K562 (cell line): ENCODE measurements around the gene MTG1. TPM values are rescaled to one million over a fixed set of nuclear protein-coding genes. Genes with fewer than 3 reads are reported as not detected.

Experiments used
- ATAC-seq: fragments of 200-7000 bp; cut with Tn5 transposase; 3 replicates; pipeline ENCODE4 v1.9.1; 2020; ENCODE audit warnings: moderate library complexity
- BruUV-seq: library from RNA; stranded (reverse); fragments of 400-500 nt; replicated peaks from 2 replicates; lab custom pipeline; 2021; lab: Mats Ljungman, UMichigan
- CTCF ChIA-PET: fragments of 300-600 bp; formaldehyde crosslinking; extraction: SDS; loops from one replicate; lab custom pipeline; 2021; ENCODE audit warnings: low intra/inter-chr PET ratio; lab: Yijun Ruan, JAX
- POLR2A ChIA-PET: fragments of 300-600, 350-650 bp; sonication (Branson Sonifier 250); formaldehyde crosslinking; extraction: SDS; loops from one replicate; lab custom pipeline; 2021; ENCODE audit warnings: antibody characterized with exemption, inconsistent platforms; lab: Yijun Ruan, JAX
- DNase-seq, 4 experiments: peaks; one replicate each; pipeline versions ENCODE4 v3.0.0 to v3.0.0-alpha.2; 2011 to 2018; ENCODE audit warnings: low spot score in 3 of 4, mixed read lengths in 3 of 4; ENCODE audit errors: extremely low read depth in 1 of 4
- FAIRE-seq: peaks from 2 replicates; lab custom pipeline; 2011; peaks lifted over from hg19 to GRCh38; lab: Jason Lieb, UNC
- H2AFZ ChIP-seq: 2 replicates; pipeline ENCODE4 v1.6.0; 2011; ENCODE audit warnings: low read depth, low read length, control low read depth, inconsistent platforms
- H3K27ac ChIP-seq: fragments of 200-600 bp; 3 replicates; pipeline ENCODE4 v1.8.0; 2011; ENCODE audit warnings: low read depth, mild to moderate bottlenecking, control low read depth, inconsistent platforms, low read length, moderate library complexity, mixed read lengths; ENCODE audit errors: extremely low read depth
- H3K27me3 ChIP-seq, 2 experiments: fragments of 300-600 bp in 1 of 2; 2 replicates in 1 of 2; 3 replicates in 1 of 2; pipeline versions ENCODE4 v1.6.0 to v1.8.0; 2011; ENCODE audit warnings: inconsistent platforms in 2 of 2, low read length in 2 of 2, mild to moderate bottlenecking in 1 of 2, mixed read lengths in 1 of 2, moderate library complexity in 1 of 2; ENCODE audit not compliant: control insufficient read depth in 2 of 2, insufficient read depth in 2 of 2
- H3K36me3 ChIP-seq: fragments of 300-600 bp; 3 replicates; pipeline ENCODE4 v1.8.0; 2011; ENCODE audit warnings: mild to moderate bottlenecking, low read length, inconsistent platforms; ENCODE audit not compliant: control insufficient read depth, insufficient read depth
- H3K4me1 ChIP-seq, 2 experiments: fragments of 200-600 bp in 1 of 2; replicated peaks in 1 of 2; 2 replicates in 1 of 2; 3 replicates in 1 of 2; pipeline versions ENCODE4 v1.5.1 to v1.8.0; 2011; ENCODE audit warnings: inconsistent platforms in 2 of 2, low read length in 2 of 2, mild to moderate bottlenecking in 1 of 2, mixed read lengths in 1 of 2, moderate library complexity in 1 of 2; ENCODE audit not compliant: control insufficient read depth in 2 of 2, insufficient read depth in 2 of 2
- H3K4me2 ChIP-seq: 2 replicates; pipeline ENCODE4 v1.6.1; 2011; ENCODE audit warnings: low read length, control low read depth, inconsistent platforms, mixed read lengths; ENCODE audit not compliant: insufficient read depth
- H3K4me3 ChIP-seq: fragments of 200-600 bp; sonication (generic), shearing (Covaris generic); 2 replicates; pipeline ENCODE4 v1.5.1; 2016; ENCODE audit warnings: control low read depth, inconsistent platforms
- H3K79me2 ChIP-seq: fragments of 200-600 bp; 3 replicates; pipeline ENCODE4 v1.8.0; 2011; ENCODE audit warnings: low read length, inconsistent platforms; ENCODE audit not compliant: control insufficient read depth, insufficient read depth
- H3K9ac ChIP-seq, 2 experiments: 2 replicates each; pipeline versions ENCODE4 v1.6.0 to v1.6.1; 2011; ENCODE audit warnings: low read depth in 2 of 2, low read length in 2 of 2, control low read depth in 1 of 2, inconsistent platforms in 1 of 2, mild to moderate bottlenecking in 1 of 2, mixed read lengths in 1 of 2; ENCODE audit not compliant: insufficient read depth in 1 of 2
- H3K9me1 ChIP-seq: one replicate; pipeline ENCODE4 v1.6.0; 2011; ENCODE audit warnings: inconsistent platforms, mild to moderate bottlenecking, low read length, moderate library complexity; ENCODE audit not compliant: control insufficient read depth, insufficient read depth
- H3K9me3 ChIP-seq: replicated peaks from 2 replicates; pipeline ENCODE4 v1.5.1; 2011; ENCODE audit warnings: low read depth, low read length, inconsistent platforms; ENCODE audit not compliant: control insufficient read depth, insufficient read depth
- H4K20me1 ChIP-seq: replicated peaks from 2 replicates; pipeline ENCODE4 v1.6.1; 2011; ENCODE audit warnings: low read length, inconsistent platforms, mixed read lengths; ENCODE audit not compliant: control insufficient read depth, insufficient read depth
- CBX1 ChIP-seq: sonication (generic); IDR thresholded peaks from 2 replicates; pipeline ENCODE4 v1.6.1; 2016; ENCODE audit warnings: antibody characterized with exemption, low read depth, mild to moderate bottlenecking
- CLOCK ChIP-seq: fragments of 250-450 bp; sonication (Bioruptor Pico); IDR thresholded peaks from 2 replicates; pipeline ENCODE4 v1.4.0; 2020; ENCODE audit warnings: mild to moderate bottlenecking, moderate library complexity, borderline replicate concordance
- HES1 ChIP-seq: fragments of 450-650 bp; IDR thresholded peaks from 2 replicates; pipeline ENCODE4 v1.6.1; 2016; ENCODE audit warnings: low read depth, mild to moderate bottlenecking, moderate library complexity
- POLR2G ChIP-seq: fragments of 200-400 bp; formaldehyde crosslinking; IDR thresholded peaks from 2 replicates; pipeline ENCODE4 v1.6.1; 2017; ENCODE audit warnings: low read depth, mild to moderate bottlenecking, antibody characterized with exemption, low read length, moderate library complexity
- SMC3 ChIP-seq: conservative IDR thresholded peaks from 2 replicates; pipeline ENCODE4 v1.6.1; 2011; ENCODE audit warnings: low read depth, low read length, improper control_type of control experiment; ENCODE audit not compliant: insufficient read depth
- TRIM28 ChIP-seq: fragments of 450-650 bp; IDR thresholded peaks from 2 replicates; pipeline ENCODE4 v1.6.1; 2017
- ZNF212 ChIP-seq: fragments of 450-650 bp; formaldehyde crosslinking; IDR thresholded peaks from 2 replicates; pipeline ENCODE4 v1.4.0; 2020; ENCODE audit warnings: mild to moderate bottlenecking
- ZNF583 ChIP-seq: fragments of 250-450 bp; sonication (Bioruptor Pico); IDR thresholded peaks from 2 replicates; pipeline ENCODE4 v1.4.0; 2020
- ZZZ3 ChIP-seq: fragments of 450-650 bp; IDR thresholded peaks from 2 replicates; pipeline ENCODE4 v1.6.1; 2016; ENCODE audit warnings: antibody characterized with exemption, mild to moderate bottlenecking, moderate library complexity
- WGBS: fragments of 100-300 bp; shearing (Covaris generic); methylation state at CpG from one replicate; pipeline ENCODE4 v1.1.6; 2016; ENCODE audit warnings: low coverage, mixed read lengths; ENCODE audit not compliant: insufficient coverage; ENCODE audit errors: missing lambda C conversion rate; 5-methylcytosine and 5-hydroxymethylcytosine counted together
- in situ Hi-C: fragments of 300-500 bp; cut with MboI; formaldehyde crosslinking; loops from 4 replicates; pipeline ENCODE4 v1.15.0; 2018; ENCODE audit warnings: inconsistent platforms, mixed read lengths
- intact Hi-C: fragments of 100-400 bp; cut with micrococcal nuclease; formaldehyde crosslinking; loops from 2 replicates; pipeline ENCODE4 v1.14.2; 2022
- polyA plus RNA-seq, 8 experiments: library from polyadenylated mRNA; depleted of rRNA in 4 of 8; stranded (reverse) in 5 of 8; unstranded in 3 of 8; fragments of >200 nt; fragmentation: Nextera tagmentation in 2 of 8; fragmentation: Illumina TruSeq in 1 of 8; extraction: Ambion mirVana in 2 of 8; extraction: Trizol in 1 of 8; gene quantifications; 2 replicates each; pipeline versions ENCODE4 v1.2.1 to v1.2.3, GENCODE V29; 2011 to 2014; ENCODE audit warnings: inconsistent platforms in 1 of 8, missing spikeins in 1 of 8
- total RNA-seq, 7 experiments: library from RNA; depleted of rRNA in 6 of 7; stranded (reverse); fragments of >200 nt in 6 of 7; fragmentation: Illumina TruSeq in 2 of 7; extraction: Trizol in 2 of 7; gene quantifications; 2 replicates each; pipeline versions ENCODE4 v1.2.1 to v1.2.3, GENCODE V29; 2011 to 2021; ENCODE audit warnings: low replicate concordance in 1 of 7
- TF ChIP-seq, protein P1 (sequence below): sonication (generic); formaldehyde crosslinking; IDR thresholded peaks from 2 replicates; pipeline ENCODE4 v1.8.1; 2023; ENCODE audit warnings: mild to moderate bottlenecking, missing genetic modification reagents
- TF ChIP-seq, protein P2 (sequence below): fragments of 450-650 bp; IDR thresholded peaks from 2 replicates; pipeline ENCODE4 v1.6.1; 2016; ENCODE audit warnings: borderline replicate concordance
- TF ChIP-seq, protein P3 (sequence below), 2 experiments: fragments of 450-650 bp in 1 of 2; sonication (generic) in 1 of 2; formaldehyde crosslinking; conservative IDR thresholded peaks; 2 replicates each; pipeline versions ENCODE4 v1.4.0 to v1.8.1; 2020 to 2022; ENCODE audit warnings: mild to moderate bottlenecking in 1 of 2, missing genetic modification reagents in 1 of 2

MTG1 gene
- total and polyA plus RNA-seq, 9 of the 15 experiments (the other 6 are each of a cell fraction or from before 2014, with no cell fraction given) = 2.8 to 28.2 (median 15.4) TPM

DNA sequence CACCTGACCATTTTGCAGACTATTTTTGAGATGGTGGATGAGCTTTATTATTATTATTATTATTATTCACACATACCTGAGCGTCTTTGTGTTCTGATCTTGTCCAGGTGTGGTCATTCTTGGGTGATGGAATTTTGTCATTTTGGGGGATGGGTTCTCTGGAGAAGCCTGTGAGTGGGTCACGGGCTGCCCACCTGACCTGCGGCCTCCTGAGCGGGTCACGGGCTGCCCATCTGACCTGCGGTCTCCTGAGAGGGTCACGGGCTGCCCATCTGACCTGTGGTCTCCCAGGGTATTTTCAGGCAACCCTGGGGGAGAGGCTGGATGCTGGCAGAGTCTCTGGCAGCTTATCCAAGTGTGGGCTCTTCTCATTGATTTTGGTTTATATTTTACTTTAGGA lies 67.1 kb downstream of the MTG1 start (continued):
- no peak for TF ChIP-seq ZNF212 (CRISPR knock-in tag)
- no peak for TF ChIP-seq CBX1
- no peak for TF ChIP-seq HES1
- TF ChIP-seq SMC3 = no peak
- TF ChIP-seq POLR2G = no peak
- TF ChIP-seq TRIM28 = no peak
- TF ChIP-seq ZZZ3 = no peak

DNA sequence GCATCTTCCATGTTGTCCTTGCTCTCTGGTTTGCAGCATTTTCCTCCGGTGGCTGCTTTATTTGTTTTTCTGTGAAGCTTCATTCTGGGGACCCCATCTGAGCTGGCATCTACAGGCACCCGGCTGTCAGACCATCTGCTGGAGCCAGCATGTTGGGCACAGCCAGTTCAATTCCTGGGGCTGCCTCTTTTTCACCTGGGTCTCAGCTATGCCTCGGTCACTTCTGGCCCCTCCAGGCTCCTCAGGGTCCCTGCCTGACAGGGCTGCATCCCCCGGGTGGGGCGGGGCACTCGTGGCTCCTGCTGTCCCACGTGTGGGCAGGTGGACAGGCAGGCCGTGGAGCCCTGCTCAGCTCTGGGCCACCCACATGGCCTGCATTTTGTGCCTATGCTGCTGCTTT lies 67.9 kb downstream of the MTG1 start:
- H2AFZ ChIP-seq = no peak overlapping the region
- H3K9me1 ChIP-seq = no peaks in the 10 kb centered on the region
- no peak overlapping the region for H3K4me2 ChIP-seq
- BruUV-seq = no TSS peak
- peaks cover 0 to 17% of the 10 kb centered on the region in 2 experiments; a peak in 2 of 5 replicates for H3K4me1 ChIP-seq
- no peaks in the 10 kb centered on the region for H3K79me2 ChIP-seq
- in situ Hi-C loops (no loop called here), intact Hi-C loops (no loop called here)
- H3K4me3 ChIP-seq = no peak overlapping the region
- H3K9ac ChIP-seq = no peak overlapping the region
- CTCF ChIA-PET = no interaction called here
- H3K27ac ChIP-seq = no peak overlapping the region
- POLR2A ChIA-PET = interaction anchor here (2.1 kb wide), 1 partner anchor 9 kb away, joined by 7 read pairs; the partner anchor contains the start of gene SCART1
- ATAC-seq = no peak
- H3K36me3 ChIP-seq = no peaks in the 10 kb centered on the region
- no peaks in the 10 kb centered on the region for H3K9me3 ChIP-seq
- no peaks in the 10 kb centered on the region for H4K20me1 ChIP-seq
- no peak for FAIRE-seq
- no peak for DNase-seq
- 6% methylated on average over 8 of the region's 8 CpGs for WGBS
- H3K27me3 ChIP-seq = peaks cover 0 to 21% of the 10 kb centered on the region in 2 experiments; a peak in 2 of 5 replicates
- TF ChIP-seq, protein P1, sequence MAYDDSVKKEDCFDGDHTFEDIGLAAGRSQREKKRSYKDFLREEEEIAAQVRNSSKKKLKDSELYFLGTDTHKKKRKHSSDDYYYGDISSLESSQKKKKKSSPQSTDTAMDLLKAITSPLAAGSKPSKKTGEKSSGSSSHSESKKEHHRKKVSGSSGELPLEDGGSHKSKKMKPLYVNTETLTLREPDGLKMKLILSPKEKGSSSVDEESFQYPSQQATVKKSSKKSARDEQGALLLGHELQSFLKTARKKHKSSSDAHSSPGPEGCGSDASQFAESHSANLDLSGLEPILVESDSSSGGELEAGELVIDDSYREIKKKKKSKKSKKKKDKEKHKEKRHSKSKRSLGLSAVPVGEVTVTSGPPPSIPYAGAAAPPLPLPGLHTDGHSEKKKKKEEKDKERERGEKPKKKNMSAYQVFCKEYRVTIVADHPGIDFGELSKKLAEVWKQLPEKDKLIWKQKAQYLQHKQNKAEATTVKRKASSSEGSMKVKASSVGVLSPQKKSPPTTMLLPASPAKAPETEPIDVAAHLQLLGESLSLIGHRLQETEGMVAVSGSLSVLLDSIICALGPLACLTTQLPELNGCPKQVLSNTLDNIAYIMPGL = no peak
- TF ChIP-seq CLOCK (CRISPR knock-in tag) (no peak), ZNF583 (CRISPR knock-in tag) (no peak)
- TF ChIP-seq, protein P2, sequence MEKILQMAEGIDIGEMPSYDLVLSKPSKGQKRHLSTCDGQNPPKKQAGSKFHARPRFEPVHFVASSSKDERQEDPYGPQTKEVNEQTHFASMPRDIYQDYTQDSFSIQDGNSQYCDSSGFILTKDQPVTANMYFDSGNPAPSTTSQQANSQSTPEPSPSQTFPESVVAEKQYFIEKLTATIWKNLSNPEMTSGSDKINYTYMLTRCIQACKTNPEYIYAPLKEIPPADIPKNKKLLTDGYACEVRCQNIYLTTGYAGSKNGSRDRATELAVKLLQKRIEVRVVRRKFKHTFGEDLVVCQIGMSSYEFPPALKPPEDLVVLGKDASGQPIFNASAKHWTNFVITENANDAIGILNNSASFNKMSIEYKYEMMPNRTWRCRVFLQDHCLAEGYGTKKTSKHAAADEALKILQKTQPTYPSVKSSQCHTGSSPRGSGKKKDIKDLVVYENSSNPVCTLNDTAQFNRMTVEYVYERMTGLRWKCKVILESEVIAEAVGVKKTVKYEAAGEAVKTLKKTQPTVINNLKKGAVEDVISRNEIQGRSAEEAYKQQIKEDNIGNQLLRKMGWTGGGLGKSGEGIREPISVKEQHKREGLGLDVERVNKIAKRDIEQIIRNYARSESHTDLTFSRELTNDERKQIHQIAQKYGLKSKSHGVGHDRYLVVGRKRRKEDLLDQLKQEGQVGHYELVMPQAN = no peak
- TF ChIP-seq, protein P3, sequence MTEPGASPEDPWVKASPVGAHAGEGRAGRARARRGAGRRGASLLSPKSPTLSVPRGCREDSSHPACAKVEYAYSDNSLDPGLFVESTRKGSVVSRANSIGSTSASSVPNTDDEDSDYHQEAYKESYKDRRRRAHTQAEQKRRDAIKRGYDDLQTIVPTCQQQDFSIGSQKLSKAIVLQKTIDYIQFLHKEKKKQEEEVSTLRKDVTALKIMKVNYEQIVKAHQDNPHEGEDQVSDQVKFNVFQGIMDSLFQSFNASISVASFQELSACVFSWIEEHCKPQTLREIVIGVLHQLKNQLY (CRISPR knock-in tag; conservative IDR thresholded peaks at IDR 0.05) = no peak
